Activated CD8-positive, alpha-beta memory T cell treated with anti-CD3 and anti-CD28 coated beads, Interleukin-2, amount 10 ng/mL, durations not matched to agents 7 days and 5 days (primary cell): Measurements from ENCODE around the gene RYR1. TPM values are rescaled to one million over a fixed set of nuclear protein-coding genes. Genes with fewer than 3 reads are reported as not detected.
"Not testable (repeated sequence)": the region's sequence is repeated elsewhere in the genome, so short reads cannot be mapped to it uniquely, and the experiment has no call there.

Experiments used
- ATAC-seq: fragments of 150-1000 bp; cut with Tn5 transposase; one replicate; pipeline ENCODE4 v1.10.0; 2021; ENCODE audit warnings: moderate library complexity
- CTCF ChIA-PET: fragments of 350-600 bp; sonication (Branson Sonifier 250); formaldehyde crosslinking; loops from one replicate; lab custom pipeline; 2021; ENCODE audit warnings: antibody characterized with exemption; lab: Charles Lee
- DNase-seq: peaks from one replicate; pipeline ENCODE4 v3.0.0-alpha.2; 2020
- H3K27ac Mint-ChIP-seq: one replicate; pipeline ENCODE4 v1.8.0; 2021; ENCODE audit warnings: mild to moderate bottlenecking, mixed read lengths
- H3K27me3 Mint-ChIP-seq: one replicate; pipeline ENCODE4 v1.8.0; 2021; ENCODE audit warnings: mixed read lengths
- H3K36me3 Mint-ChIP-seq: one replicate; pipeline ENCODE4 v1.8.0; 2021; ENCODE audit warnings: mild to moderate bottlenecking, mixed read lengths
- H3K4me1 Mint-ChIP-seq: one replicate; pipeline ENCODE4 v1.8.0; 2021; ENCODE audit warnings: mixed read lengths
- H3K4me3 Mint-ChIP-seq: one replicate; pipeline ENCODE4 v1.8.0; 2021; ENCODE audit warnings: mild to moderate bottlenecking, moderate library complexity, mixed read lengths
- H3K9me3 Mint-ChIP-seq: one replicate; pipeline ENCODE4 v1.8.0; 2022; ENCODE audit warnings: low read depth, mixed read lengths
- total RNA-seq, 2 experiments: library from RNA; stranded (reverse); gene quantifications; one replicate each; pipeline ENCODE4 v1.2.3, GENCODE V29; 2021

The RYR1 gene
- total RNA-seq, 2 experiments from 2014 or later: 1.5 to 1.6 TPM

- no peak overlapping the region for H3K27ac Mint-ChIP-seq
- no peaks in the 10 kb centered on the region for H3K9me3 Mint-ChIP-seq
- DNase-seq (no peak), ATAC-seq (no peak)
- no peaks in the 10 kb centered on the region for H3K27me3 Mint-ChIP-seq
- CTCF ChIA-PET: interaction anchor here (0.6 kb wide), 1 partner anchor 547 kb away, joined by 5 read pairs; no protein-coding TSS in a partner anchor
- no peaks in the 10 kb centered on the region for H3K4me1 Mint-ChIP-seq
- no peak overlapping the region for H3K4me3 Mint-ChIP-seq
- H3K36me3 Mint-ChIP-seq: no peaks in the 10 kb centered on the region
Measured at GRCh38 chr19:38457690-38458405, 24.4 kb downstream of the RYR1 start.

- ATAC-seq: no peak
- no peak overlapping the region for H3K4me3 Mint-ChIP-seq
- no peaks in the 10 kb centered on the region for H3K27me3 Mint-ChIP-seq
- H3K36me3 Mint-ChIP-seq: no peaks in the 10 kb centered on the region
- no peaks in the 10 kb centered on the region for H3K9me3 Mint-ChIP-seq
- DNase-seq: no peak
- CTCF ChIA-PET: no interaction called here
- no peak overlapping the region for H3K27ac Mint-ChIP-seq
- no peaks in the 10 kb centered on the region for H3K4me1 Mint-ChIP-seq
Measured at GRCh38 chr19:38458991-38459390, 25.5 kb downstream of the RYR1 start.

GRCh38 chr19:38463365-38463764 lies 29.9 kb downstream of the RYR1 start:
- H3K4me1 Mint-ChIP-seq: no peaks in the 10 kb centered on the region
- no peak for DNase-seq
- no peaks in the 10 kb centered on the region for H3K27me3 Mint-ChIP-seq
- H3K27ac Mint-ChIP-seq: no peak overlapping the region
- no peak overlapping the region for H3K4me3 Mint-ChIP-seq
- H3K36me3 Mint-ChIP-seq: no peaks in the 10 kb centered on the region
- no peak for ATAC-seq
- CTCF ChIA-PET: no interaction called here
- H3K9me3 Mint-ChIP-seq: no peaks in the 10 kb centered on the region

DNA sequence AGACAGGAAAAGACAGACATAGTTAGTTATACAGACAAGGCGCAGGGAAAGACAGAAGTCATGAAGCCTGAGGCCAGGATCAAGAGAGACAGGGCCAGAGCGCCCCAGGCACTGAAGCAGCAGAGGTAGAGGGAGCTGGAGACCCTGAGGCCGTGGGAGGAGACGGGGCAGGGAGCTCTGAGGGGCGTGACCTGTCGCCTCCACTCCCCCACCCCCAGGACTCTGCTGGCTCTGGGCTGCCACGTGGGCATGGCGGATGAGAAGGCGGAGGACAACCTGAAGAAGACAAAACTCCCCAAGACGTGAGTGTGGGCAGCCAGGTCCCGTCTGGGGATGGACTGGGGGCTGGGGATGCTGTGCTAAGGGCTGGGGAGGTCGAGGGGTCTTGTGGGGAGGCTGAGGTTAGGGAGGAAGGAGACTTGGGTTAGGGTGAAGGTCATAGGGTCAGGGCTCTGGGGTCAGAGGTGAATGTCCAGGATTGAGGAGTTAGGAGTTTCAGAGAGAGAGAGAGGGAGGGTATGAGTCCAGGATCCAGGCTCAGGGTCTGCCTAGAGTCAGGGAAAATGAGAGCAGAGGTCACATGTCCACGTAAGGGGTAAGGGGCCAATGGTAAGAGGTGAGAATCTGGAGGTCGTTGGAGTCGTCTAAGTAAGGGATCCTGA lies 31.1 kb downstream of the RYR1 start:
- H3K27ac Mint-ChIP-seq: no peak overlapping the region
- no peak overlapping the region for H3K4me3 Mint-ChIP-seq
- H3K9me3 Mint-ChIP-seq: no peaks in the 10 kb centered on the region
- H3K27me3 Mint-ChIP-seq: no peaks in the 10 kb centered on the region
- H3K36me3 Mint-ChIP-seq: no peaks in the 10 kb centered on the region
- no peak for ATAC-seq
- no peak for DNase-seq
- CTCF ChIA-PET: no interaction called here
- H3K4me1 Mint-ChIP-seq: no peaks in the 10 kb centered on the region

DNA sequence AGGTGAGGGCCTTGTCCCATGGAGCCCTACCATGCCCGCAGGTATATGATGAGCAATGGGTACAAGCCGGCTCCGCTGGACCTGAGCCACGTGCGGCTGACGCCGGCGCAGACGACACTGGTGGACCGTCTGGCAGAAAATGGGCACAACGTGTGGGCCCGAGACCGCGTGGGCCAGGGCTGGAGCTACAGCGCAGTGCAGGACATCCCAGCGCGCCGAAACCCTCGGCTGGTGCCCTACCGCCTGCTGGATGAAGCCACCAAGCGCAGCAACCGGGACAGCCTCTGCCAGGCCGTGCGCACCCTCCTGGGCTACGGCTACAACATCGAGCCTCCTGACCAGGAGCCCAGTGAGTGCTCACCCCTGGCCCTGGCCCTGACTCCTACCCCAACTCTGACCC lies 32.6 kb downstream of the RYR1 start:
- ATAC-seq (no peak), DNase-seq (no peak)
- Mint-ChIP-seq H3K4me3 (no peak overlapping the region), H3K4me1 (no peaks in the 10 kb centered on the region), H3K27ac (no peak overlapping the region), H3K9me3 (no peaks in the 10 kb centered on the region), H3K27me3 (peaks cover 1% of the 10 kb centered on the region), H3K36me3 (no peaks in the 10 kb centered on the region)
- CTCF ChIA-PET: no interaction called here

GRCh38 chr19:38467541-38468525 lies 34.3 kb downstream of the RYR1 start:
- no peaks in the 10 kb centered on the region for H3K36me3 Mint-ChIP-seq
- H3K4me1 Mint-ChIP-seq: no peaks in the 10 kb centered on the region
- H3K9me3 Mint-ChIP-seq: no peaks in the 10 kb centered on the region
- peaks cover 5% of the 10 kb centered on the region for H3K27me3 Mint-ChIP-seq
- CTCF ChIA-PET: no interaction called here
- DNase-seq (no peak), ATAC-seq (no peak)
- no peak overlapping the region for H3K4me3 Mint-ChIP-seq
- H3K27ac Mint-ChIP-seq: no peak overlapping the region

- Mint-ChIP-seq H3K27ac (no peak overlapping the region), H3K36me3 (no peaks in the 10 kb centered on the region), H3K9me3 (no peaks in the 10 kb centered on the region), H3K4me3 (no peak overlapping the region), H3K27me3 (peaks cover 5% of the 10 kb centered on the region), H3K4me1 (no peaks in the 10 kb centered on the region)
- DNase-seq (no peak), ATAC-seq (no peak)
- CTCF ChIA-PET: interaction anchor here (1.4 kb wide), 1 partner anchor 10 kb away, joined by 4 read pairs; no protein-coding TSS in a partner anchor
Measured at GRCh38 chr19:38469151-38469550, 35.7 kb downstream of the RYR1 start.

- H3K36me3 Mint-ChIP-seq: no peaks in the 10 kb centered on the region
- no peaks in the 10 kb centered on the region for H3K4me1 Mint-ChIP-seq
- DNase-seq (no peak), ATAC-seq (no peak)
- H3K9me3 Mint-ChIP-seq: no peaks in the 10 kb centered on the region
- no peak overlapping the region for H3K27ac Mint-ChIP-seq
- CTCF ChIA-PET: no interaction called here
- no peak overlapping the region for H3K4me3 Mint-ChIP-seq
- peaks cover 5% of the 10 kb centered on the region for H3K27me3 Mint-ChIP-seq
Measured at GRCh38 chr19:38470788-38471480, 37.4 kb downstream of the RYR1 start.

DNA sequence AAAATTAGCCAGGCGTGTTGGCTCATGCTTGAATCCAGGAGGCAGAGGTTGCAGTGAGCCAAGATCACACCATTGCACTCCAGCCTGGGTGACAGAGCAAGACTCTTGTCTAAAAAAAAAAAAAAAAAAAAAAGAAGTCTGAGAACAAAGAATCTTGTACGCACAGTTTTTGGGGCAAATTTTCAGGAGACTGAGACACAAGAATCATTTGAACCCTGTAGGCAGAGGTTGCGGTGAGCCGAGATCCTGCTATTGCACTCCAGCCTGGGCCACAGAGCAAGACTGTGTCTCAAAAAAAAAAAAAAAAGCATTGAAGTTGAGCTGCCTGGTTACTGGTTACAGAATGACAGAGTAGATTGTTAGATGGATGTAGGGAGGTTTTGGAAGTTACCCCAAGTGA lies 39.2 kb downstream of the RYR1 start:
- H3K9me3 Mint-ChIP-seq, ATAC-seq, H3K36me3 Mint-ChIP-seq, H3K27me3 Mint-ChIP-seq, DNase-seq, H3K4me3 Mint-ChIP-seq, CTCF ChIA-PET, H3K27ac Mint-ChIP-seq, H3K4me1 Mint-ChIP-seq: not testable (repeated sequence)

GRCh38 chr19:38473201-38473600 lies 39.7 kb downstream of the RYR1 start:
- no peaks in the 10 kb centered on the region for H3K9me3 Mint-ChIP-seq
- H3K4me3 Mint-ChIP-seq: no peak overlapping the region
- CTCF ChIA-PET: no interaction called here
- H3K4me1 Mint-ChIP-seq: no peaks in the 10 kb centered on the region
- no peak for ATAC-seq
- no peaks in the 10 kb centered on the region for H3K36me3 Mint-ChIP-seq
- peaks cover 5% of the 10 kb centered on the region for H3K27me3 Mint-ChIP-seq
- H3K27ac Mint-ChIP-seq: no peak overlapping the region
- no peak for DNase-seq

GRCh38 chr19:38475176-38475575 lies 41.7 kb downstream of the RYR1 start:
- Mint-ChIP-seq H3K4me1 (no peaks in the 10 kb centered on the region), H3K27me3 (peaks cover 5% of the 10 kb centered on the region), H3K36me3 (no peaks in the 10 kb centered on the region), H3K4me3 (no peak overlapping the region), H3K9me3 (no peaks in the 10 kb centered on the region), H3K27ac (no peak overlapping the region)
- no peak for ATAC-seq
- CTCF ChIA-PET: no interaction called here
- DNase-seq: no peak

DNA sequence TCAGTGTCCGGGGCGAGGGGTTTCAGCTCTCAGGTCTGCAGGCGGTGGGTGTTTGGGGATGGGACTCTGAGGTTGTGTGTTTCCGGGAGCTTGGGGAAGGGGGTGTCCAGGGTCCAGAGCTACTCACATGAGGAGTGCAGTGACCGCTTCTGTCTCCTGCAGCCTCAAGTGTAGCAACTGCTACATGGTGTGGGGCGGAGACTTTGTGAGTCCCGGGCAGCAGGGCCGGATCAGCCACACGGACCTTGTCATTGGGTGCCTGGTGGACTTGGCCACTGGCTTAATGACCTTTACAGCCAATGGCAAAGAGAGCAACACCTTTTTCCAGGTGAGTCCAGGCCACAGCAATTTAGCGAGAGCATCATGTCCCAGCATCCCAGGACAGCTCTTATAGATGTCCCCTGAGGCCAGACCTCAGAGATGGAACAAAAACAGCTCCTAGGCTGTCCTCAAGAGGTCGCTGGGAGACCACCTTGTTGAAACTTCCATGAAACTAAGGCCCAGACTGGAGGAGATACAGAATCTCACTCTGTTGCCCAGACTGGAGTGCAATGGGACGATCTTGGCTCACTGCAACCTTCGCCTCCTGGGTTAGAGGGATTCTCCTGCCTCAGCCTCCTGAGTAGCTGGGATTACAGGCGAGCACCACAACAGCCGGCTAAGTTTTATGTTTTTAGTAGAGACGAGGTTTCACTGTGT lies 44.9 kb downstream of the RYR1 start:
- no peaks in the 10 kb centered on the region for H3K36me3 Mint-ChIP-seq
- ATAC-seq (no peak), DNase-seq (peak; percentile 51)
- peaks cover 2% of the 10 kb centered on the region for H3K27me3 Mint-ChIP-seq
- H3K27ac Mint-ChIP-seq: no peak overlapping the region
- H3K9me3 Mint-ChIP-seq: no peaks in the 10 kb centered on the region
- CTCF ChIA-PET: interaction anchor here (0.7 to 2.0 kb wide), 6 partner anchors 9 to 409 kb away, joined by 3 to 4 read pairs (median 4); partner anchors contain the start of genes FAM98C and MAP4K1
- H3K4me3 Mint-ChIP-seq: no peak overlapping the region
- no peaks in the 10 kb centered on the region for H3K4me1 Mint-ChIP-seq
